Effector CD4-positive, alpha-beta T cell (primary cell): ENCODE data around the gene PAK1IP1.
A peak's percentile ranks its signal among the peaks of the same experiment; 100 is the strongest.
"Not testable (repeated sequence)": the region's sequence is repeated elsewhere in the genome, so short reads cannot be mapped to it uniquely, and the experiment has no call there.

Experiments used
- DNase-seq: peaks from one replicate; pipeline ENCODE4 v3.0.0-alpha.2; 2020
- total RNA-seq: gene quantifications from one replicate; lab custom pipeline; 2026; lab: John Stamatoyannopoulos, UW

Gene PAK1IP1, protein sequence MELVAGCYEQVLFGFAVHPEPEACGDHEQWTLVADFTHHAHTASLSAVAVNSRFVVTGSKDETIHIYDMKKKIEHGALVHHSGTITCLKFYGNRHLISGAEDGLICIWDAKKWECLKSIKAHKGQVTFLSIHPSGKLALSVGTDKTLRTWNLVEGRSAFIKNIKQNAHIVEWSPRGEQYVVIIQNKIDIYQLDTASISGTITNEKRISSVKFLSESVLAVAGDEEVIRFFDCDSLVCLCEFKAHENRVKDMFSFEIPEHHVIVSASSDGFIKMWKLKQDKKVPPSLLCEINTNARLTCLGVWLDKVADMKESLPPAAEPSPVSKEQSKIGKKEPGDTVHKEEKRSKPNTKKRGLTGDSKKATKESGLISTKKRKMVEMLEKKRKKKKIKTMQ
- 9.4 reads per million, percentile 30 among the genes with 10 or more reads in this experiment for total RNA-seq

- peak; percentile 91 for DNase-seq
These were observed at the start of gene PAK1IP1, which contains the start of gene C6orf52 for GRCh38 chr6:10694302-10695085. Gene PAK1IP1 (plus strand): TSS chr6:10694972. CDS start chr6:10694986, 14 bp downstream. Gene C6orf52 (minus strand): TSS chr6:10694616. CDS start chr6:10687550, 7,066 bp downstream.

DNA sequence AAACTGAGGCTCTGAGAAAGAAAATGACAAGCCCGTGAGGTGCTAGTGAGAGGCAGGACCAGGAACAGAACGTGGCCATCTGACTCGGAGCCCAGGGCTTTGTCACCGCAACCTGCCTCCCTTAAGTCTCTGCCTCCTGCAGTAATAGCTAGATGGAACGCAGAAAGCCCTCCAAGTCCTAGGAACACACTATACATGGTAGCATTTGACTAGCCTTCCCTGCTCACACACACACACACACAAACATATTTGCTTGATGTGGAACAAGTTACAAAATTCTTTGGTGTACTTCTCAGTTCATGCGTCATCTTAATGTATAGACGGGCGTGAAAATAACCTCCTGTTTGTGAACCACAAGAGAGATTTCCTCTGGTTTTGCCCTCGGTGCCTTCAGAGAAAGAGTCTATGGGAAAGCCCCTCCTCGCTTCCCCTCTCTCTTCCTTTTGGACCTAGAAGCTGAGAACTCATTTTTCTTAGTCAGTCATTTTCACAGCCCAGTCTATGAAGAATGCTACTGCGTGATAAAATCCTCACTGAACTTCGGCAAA, 39.2 kb upstream of the PAK1IP1 start:
- no peak for DNase-seq

- DNase-seq = no peak
These were observed 35.7 kb upstream of the PAK1IP1 start for GRCh38 chr6:10658910-10659698.

GRCh38 chr6:10659699-10660348, 34.9 kb upstream of the PAK1IP1 start:
- no peak for DNase-seq

DNA sequence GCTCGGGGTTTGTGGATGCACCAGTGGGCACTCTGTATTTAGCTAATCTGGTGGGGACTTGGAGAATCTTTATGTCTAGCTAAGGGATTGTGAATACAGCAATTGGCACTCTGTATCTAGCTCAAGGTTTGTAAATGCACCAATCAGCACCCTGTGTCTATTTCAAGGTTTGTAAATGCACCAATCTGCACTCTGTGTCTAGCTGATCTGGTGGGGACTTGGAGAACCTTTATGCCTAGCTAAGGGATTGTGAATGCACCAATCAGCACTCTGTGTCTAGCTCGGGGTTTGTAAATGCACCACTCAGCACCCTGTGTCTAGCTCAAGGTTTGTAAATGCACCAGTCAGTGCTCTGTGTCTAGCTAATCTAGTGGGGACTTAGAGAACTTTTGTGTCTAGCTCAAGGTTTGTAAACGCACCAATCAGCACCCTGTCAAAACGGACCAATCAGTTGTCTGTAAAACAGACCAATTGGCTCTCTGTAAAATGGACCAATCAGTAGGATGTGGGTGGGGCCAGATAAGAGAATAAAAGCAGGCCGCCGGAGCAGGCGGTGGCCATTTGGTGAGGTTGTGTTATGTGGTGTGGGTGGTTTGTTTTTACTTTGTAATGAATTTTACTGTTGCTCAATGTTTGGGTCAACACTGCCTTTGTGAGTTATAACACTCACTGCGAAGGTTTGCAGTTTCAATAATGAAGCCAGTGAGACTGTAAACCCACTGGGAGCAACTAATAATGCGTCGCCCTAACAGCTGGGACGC, 34.2 kb upstream of the PAK1IP1 start:
- DNase-seq = not testable (repeated sequence)

DNA sequence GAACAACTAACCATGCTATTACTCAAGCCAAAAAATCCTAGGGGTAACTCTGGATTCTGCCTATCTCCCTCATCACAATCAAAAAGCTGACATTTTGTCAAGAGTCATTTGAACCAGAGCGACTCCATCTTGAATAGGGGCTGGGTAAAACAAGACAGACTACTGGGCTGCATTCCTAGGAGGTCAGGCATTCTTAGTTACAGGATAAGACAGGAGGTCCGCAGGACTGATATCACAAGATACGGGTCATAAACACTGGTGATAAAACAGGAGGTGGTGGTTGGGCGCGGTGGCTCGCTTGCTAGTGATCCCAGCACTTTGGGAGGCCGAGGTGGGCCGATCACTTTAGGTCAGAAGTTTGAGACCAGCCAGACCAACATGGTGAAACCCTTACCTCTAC, 32.6 kb upstream of the PAK1IP1 start:
- no peak for DNase-seq

GRCh38 chr6:10662742-10663141, 32.0 kb upstream of the PAK1IP1 start:
- no peak for DNase-seq

DNA sequence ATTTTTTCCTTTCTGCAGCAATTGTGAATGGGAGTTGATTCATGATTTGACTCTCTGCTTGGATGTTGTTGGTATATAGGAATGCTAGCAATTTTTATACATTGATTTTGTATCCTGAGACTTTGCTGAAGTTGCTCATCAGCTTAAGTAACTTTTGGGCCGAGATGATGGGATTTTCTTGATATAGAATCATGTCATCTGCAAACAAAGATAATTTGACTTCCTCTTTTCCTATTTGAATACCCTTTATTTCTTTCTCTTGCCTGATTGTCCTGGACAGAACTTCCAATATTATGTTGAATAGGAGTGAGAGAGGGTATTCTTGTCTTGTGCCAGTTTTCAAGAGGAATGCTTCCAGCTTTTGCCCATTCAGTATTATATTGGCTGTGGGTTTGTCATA, 29.2 kb upstream of the PAK1IP1 start:
- DNase-seq = not testable (repeated sequence)

DNA sequence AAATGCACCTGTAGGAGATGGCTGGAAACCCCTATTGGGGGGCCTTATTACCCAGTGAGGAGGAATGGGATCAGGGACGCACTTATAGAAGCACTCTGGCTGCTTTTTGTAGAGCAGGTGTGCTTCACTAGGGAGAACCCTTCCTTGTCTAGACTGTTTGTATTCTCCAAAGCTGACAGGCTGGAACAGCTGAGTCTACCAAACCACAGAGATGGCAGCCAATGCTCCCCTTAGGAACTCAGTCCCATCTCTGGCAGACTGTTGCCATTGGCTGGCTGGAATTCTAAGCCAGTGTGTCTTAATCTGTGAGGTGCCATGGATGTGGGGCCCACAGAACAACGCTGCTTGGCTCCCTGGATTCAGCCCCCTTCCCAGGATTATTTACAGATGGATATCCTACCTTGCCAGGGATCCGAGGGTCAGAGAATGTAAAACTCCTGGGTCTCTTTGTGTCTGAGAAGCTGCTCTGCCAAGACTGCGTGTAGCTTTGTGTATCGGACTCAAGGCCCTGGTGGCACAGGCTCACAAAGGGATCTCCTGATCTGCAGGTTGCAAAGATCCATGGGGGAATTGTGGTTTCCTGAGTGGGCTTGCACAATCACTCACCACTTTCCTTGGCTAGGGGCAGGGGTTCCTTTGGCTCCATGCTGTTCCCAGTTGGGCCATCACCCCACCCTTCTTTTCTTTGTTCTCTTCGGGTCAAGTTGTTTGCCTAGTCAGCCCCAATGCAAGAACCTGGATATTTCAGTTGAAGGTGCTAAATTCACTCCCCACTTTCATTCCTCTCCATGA, 26.4 kb upstream of the PAK1IP1 start:
- no peak for DNase-seq

DNA sequence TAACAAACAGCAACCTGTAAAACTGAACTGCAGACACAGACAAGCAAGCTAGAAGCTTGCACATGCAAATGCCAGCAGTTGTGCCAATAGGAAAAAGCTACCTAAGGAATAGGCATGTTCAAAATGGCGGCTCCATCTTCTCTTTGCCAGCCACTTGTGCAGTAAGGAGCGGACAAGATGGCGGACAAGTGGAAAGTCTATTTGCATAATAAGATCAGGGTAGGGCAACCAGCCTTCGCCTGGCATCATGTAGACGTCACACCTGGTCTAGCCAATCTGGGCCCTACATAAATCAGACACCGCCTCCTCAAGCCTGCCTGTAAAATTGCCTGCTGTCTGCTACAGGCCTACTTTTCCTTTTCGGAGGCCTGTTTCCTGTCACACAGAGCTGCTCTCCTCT, 18.4 kb upstream of the PAK1IP1 start:
- DNase-seq = no peak

GRCh38 chr6:10678456-10678855, 16.3 kb upstream of the PAK1IP1 start:
- no peak for DNase-seq

GRCh38 chr6:10681795-10682194, 13.0 kb upstream of the PAK1IP1 start:
- DNase-seq = no peak

- no peak for DNase-seq
These were observed 12.3 kb upstream of the PAK1IP1 start for GRCh38 chr6:10682355-10682988.

DNA sequence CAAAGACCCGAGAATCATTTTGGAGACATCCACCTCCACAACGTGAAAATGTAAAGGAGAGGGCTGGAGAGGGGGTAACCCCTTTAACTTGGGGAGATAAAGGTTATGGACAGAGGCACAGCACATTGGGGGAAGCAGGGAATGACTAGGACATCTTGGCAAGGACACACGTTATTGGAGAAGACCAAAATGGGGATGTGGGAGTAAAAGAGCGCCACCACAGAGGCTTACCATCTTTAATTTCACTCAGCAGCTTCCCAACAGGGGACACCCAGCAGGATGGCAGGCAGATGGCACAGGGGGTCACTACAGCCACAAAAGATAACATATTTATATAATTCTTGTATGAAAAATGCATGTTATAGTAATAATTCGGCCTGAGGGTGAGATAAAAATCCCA, 10.2 kb upstream of the PAK1IP1 start:
- DNase-seq = no peak

DNA sequence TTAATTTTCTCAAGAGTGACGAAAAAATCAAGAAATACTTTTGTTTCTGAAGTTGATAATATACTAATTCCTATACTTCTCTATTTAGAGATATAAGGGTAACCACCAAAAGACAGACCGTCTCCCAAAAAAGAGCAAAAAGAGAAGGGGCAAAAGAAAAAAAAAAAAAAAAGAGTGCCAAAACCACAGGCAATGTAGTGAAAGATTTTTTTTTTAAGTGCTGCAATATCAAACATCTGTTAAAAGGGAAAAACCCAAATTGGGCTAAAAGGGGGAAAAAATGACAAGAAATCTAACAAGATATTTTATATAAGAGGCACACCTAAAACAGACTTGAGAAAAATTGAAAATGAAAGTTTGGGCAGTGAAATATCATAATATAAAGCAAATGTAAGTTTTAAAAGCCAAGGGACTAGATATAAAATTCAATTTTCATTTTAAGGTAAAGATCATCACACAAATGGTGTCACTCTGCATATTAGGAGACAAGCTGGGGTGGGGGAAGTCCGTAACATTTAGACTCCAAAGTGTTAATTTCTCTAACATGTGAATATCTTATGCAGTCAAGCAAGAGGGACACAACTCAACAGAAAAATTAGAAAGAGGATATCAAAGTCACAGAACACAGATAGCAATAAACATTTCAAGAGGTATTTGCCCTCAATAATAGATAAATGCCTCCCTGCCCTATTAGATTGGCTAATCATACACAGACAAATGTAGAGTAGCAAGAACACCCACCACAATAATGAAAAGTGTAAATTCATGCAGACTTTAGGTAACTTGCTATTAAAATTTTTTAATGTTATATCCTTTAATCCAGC, 9.5 kb upstream of the PAK1IP1 start:
- no peak for DNase-seq

- no peak for DNase-seq
These were observed 7.9 kb upstream of the PAK1IP1 start for GRCh38 chr6:10686901-10687300.

GRCh38 chr6:10687582-10687981, 7.2 kb upstream of the PAK1IP1 start:
- no peak for DNase-seq

DNA sequence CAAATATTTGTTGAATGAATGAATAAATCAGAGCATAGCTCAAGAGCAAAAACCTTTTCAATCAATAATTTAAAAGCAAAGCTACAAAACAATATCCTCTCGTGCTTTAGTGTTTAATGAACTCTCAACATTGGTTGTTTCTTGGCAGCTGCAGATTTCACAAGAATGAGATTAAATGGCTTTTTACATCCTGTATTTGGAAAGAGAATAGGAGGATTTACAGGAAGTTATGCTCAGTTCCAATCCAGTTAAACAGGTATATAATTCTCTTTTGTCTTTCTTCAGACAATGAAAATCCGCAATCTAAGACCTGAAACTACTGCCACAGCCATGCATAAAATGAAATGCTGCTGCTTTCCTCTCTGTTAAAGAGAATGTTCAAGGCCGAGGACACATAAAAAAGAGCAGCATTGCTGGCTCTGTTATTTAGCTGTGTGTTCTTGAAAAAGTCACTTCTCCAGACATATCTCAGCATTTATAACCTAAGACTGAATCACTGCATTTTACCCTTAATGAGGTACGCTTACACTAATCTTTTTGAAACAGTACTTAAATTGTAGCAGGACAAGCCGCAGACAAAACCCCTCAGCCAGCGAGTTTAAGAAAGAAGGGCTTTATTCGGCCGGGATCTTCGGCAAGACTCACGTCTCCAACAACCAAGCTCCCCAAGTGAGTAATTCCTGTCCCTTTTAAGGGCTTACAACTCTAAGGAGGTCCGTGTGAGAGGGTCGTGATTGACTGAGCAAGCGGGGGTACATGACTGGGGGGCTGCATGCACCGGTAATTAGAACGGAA, 3.9 kb upstream of the PAK1IP1 start:
- no peak for DNase-seq
